ENCODE results near the gene ALDH1L1.

DNA sequence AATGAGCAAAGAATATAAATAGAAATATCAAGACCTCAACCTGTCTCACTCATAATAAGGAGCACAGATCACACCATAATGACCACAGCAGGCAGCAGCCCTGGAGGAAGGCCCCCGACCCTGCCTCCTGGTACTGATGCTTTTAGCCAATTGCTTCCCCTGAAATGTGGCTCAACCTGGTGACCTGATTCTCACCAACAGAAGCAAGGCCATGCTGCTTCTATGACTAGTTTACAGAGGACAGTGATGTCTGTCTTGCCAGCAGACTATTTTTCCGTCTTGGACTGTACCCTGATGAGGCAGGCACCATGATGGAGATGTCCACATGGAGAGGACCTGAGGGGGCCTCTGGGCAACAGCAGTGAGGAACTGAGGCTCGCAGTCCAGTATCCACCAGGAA is 114.5 kb downstream of the ALDH1L1 start:
- TF ChIP-seq POLR2A (IDR thresholded peaks at IDR 0.05) (no peak), POLR2AphosphoS5 (IDR thresholded peaks at IDR 0.05) (no peak)

Data from stomach (tissue), 4 donors.